Activated CD4-positive, alpha-beta T cell treated with anti-CD3 and anti-CD28 coated beads for 1 hour (primary cell): ENCODE measurements around the gene STAT5B.
"Not testable (repeated sequence)": the region's sequence is repeated elsewhere in the genome, so short reads cannot be mapped to it uniquely, and the experiment has no call there.

ENCODE experiments used
- DNase-seq: peaks from one replicate; pipeline ENCODE4 v3.0.0-alpha.2; 2020

The STAT5B gene

GRCh38 chr17:42225646-42226045, 50.5 kb downstream of the STAT5B start:
- DNase-seq = no peak

GRCh38 chr17:42224651-42225050, 51.5 kb downstream of the STAT5B start:
- no peak for DNase-seq

- peak; percentile 39 for DNase-seq
These were observed 54.1 kb downstream of the STAT5B start for GRCh38 chr17:42221886-42222745.

GRCh38 chr17:42219280-42219679, 56.9 kb downstream of the STAT5B start:
- DNase-seq = not testable (repeated sequence)

GRCh38 chr17:42214156-42214555, 62.0 kb downstream of the STAT5B start:
- no peak for DNase-seq

GRCh38 chr17:42212382-42212781, 63.8 kb downstream of the STAT5B start:
- DNase-seq = no peak

GRCh38 chr17:42211921-42212341, 64.3 kb downstream of the STAT5B start:
- not testable (repeated sequence) for DNase-seq

- no peak for DNase-seq
These were observed 66.1 kb downstream of the STAT5B start for GRCh38 chr17:42210046-42210445.

- DNase-seq = not testable (repeated sequence)
These were observed 70.0 kb downstream of the STAT5B start for GRCh38 chr17:42206153-42206612.

GRCh38 chr17:42203354-42203753, 72.8 kb downstream of the STAT5B start:
- no peak for DNase-seq

GRCh38 chr17:42202696-42203095, 73.5 kb downstream of the STAT5B start:
- DNase-seq = no peak

GRCh38 chr17:42202159-42202558, 74.0 kb downstream of the STAT5B start:
- no peak for DNase-seq

GRCh38 chr17:42201458-42201772, 74.8 kb downstream of the STAT5B start:
- no peak for DNase-seq

GRCh38 chr17:42200706-42201457, 75.3 kb downstream of the STAT5B start:
- no peak for DNase-seq

GRCh38 chr17:42199416-42200011, 76.7 kb downstream of the STAT5B start:
- DNase-seq = no peak

- no peak for DNase-seq
These were observed 77.3 kb downstream of the STAT5B start for GRCh38 chr17:42198897-42199296.

- DNase-seq = no peak
These were observed 78.5 kb downstream of the STAT5B start for GRCh38 chr17:42197564-42198156.

- peak; percentile 66 for DNase-seq
These were observed 82.0 kb downstream of the STAT5B start, which contains the start of gene GHDC for GRCh38 chr17:42193969-42194899. Gene GHDC (minus strand): TSS chr17:42194494. CDS start chr17:42193581, 913 bp downstream.

GRCh38 chr17:42193216-42193968, 82.8 kb downstream of the STAT5B start:
- DNase-seq = no peak

- DNase-seq = no peak
These were observed 83.7 kb downstream of the STAT5B start for GRCh38 chr17:42192189-42193126.
